ENCODE results near the gene MDH2. TPM values are rescaled to one million over a fixed set of nuclear protein-coding genes. Genes with fewer than 3 reads are reported as not detected.

Gene MDH2
- total and polyA plus RNA-seq, 12 donors: 66.1 to 686 (median 441) TPM

DNA sequence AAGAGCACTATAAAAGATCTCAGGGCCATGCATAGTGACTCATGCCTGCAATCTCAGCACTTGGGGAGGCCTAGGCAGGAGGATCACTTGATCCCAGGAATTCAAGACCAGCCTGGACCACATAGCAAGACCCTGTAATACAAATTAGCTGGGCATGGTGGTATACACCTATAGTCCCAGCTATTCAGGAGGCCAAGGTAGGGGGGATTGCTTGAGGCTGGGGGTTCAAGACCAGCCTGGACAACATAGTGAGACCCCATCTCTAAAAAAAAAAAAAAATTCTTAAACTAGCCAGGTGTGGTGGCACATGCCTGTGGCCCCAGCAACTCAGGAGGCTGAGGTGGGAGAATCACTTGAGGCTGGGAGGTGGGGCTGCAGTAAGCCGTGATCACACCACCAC, 15.9 kb upstream of the MDH2 start:
- Histone ChIP-seq H3K9me3 (no peaks in the 10 kb centered on the region), H3K27ac (no peak overlapping the region), H3K4me3 (no peak overlapping the region), H3K4me1 (peaks cover 0 to under 1% (median 0%) of the 10 kb centered on the region in 9 donors), H3K27me3 (no peaks in the 10 kb centered on the region), H3K36me3 (peaks cover 0 to 33% (median 4%) of the 10 kb centered on the region in 9 donors)
- intact Hi-C loops (cut with DNase I): no loop called here
- ATAC-seq (no peak), DNase-seq (no peak)
- WGBS, 2 donors: 90 to 95% methylated on average over 1 of the region's 1 CpG
- TF ChIP-seq, protein P1, sequence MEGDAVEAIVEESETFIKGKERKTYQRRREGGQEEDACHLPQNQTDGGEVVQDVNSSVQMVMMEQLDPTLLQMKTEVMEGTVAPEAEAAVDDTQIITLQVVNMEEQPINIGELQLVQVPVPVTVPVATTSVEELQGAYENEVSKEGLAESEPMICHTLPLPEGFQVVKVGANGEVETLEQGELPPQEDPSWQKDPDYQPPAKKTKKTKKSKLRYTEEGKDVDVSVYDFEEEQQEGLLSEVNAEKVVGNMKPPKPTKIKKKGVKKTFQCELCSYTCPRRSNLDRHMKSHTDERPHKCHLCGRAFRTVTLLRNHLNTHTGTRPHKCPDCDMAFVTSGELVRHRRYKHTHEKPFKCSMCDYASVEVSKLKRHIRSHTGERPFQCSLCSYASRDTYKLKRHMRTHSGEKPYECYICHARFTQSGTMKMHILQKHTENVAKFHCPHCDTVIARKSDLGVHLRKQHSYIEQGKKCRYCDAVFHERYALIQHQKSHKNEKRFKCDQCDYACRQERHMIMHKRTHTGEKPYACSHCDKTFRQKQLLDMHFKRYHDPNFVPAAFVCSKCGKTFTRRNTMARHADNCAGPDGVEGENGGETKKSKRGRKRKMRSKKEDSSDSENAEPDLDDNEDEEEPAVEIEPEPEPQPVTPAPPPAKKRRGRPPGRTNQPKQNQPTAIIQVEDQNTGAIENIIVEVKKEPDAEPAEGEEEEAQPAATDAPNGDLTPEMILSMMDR (IDR thresholded peaks at IDR 0.05): no peak

DNA sequence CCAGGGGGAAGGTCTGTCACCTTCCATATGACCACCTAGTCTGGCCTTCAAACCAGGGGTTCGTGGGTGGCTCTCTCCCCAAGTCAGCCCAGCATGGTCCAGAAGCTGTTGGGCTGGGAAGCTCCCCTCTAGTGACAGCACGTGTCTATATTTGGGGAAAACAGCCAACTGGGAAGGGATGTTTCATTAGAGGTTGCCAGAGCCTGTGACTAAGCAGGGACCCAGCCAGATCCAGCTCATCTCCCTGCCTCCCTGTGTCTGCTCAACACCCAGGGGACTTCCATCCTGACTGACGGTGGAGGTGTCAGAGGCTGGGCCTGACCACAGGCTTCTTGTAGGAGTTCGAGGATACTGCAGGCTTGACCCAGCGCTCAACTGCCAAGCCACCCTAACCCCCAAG, 10.6 kb upstream of the MDH2 start:
- no peaks in the 10 kb centered on the region for H3K27me3 ChIP-seq
- H3K27ac ChIP-seq: no peak overlapping the region
- H3K4me3 ChIP-seq: no peak overlapping the region
- TF ChIP-seq, protein P1 (IDR thresholded peaks at IDR 0.05): no peak
- peak in 5 of 8 donors; percentile 42 to 72 (median 51) for ATAC-seq
- no peak for DNase-seq
- peaks cover 0 to 10% (median 0%) of the 10 kb centered on the region in 9 donors for H3K4me1 ChIP-seq
- peaks cover 0 to 13% (median 0%) of the 10 kb centered on the region in 9 donors for H3K36me3 ChIP-seq
- intact Hi-C loops (cut with DNase I): no loop called here
- WGBS, 2 donors: 76 to 85% methylated on average over 5 of the region's 5 CpGs
- H3K9me3 ChIP-seq: no peaks in the 10 kb centered on the region

DNA sequence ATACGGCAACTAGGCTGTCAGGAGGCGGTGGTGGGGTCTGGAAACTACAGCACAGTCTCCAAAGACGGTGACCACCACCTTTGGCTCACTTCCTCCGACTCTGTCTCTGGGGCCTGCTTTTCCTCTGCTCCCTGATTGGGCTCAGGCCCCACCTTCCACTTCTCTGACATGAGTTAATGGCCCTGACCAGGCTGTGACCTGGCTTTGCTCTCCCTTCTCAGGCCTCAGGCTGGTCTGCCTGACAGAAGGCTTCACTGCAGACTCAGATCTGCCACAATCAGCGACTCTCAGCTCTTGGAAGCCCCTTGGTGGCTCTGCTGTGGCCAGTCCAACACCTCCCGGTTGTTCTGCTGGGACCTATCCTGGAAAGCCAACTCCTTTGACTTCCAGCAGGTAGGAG, 7.8 kb upstream of the MDH2 start:
- WGBS, 2 donors: 62 to 75% methylated on average over 6 of the region's 6 CpGs
- no peaks in the 10 kb centered on the region for H3K9me3 ChIP-seq
- DNase-seq: no peak
- H3K4me1 ChIP-seq: peaks cover 0 to 12% (median 0%) of the 10 kb centered on the region in 9 donors
- intact Hi-C loops (cut with DNase I): loop anchor here in 1 of 10 donors (10.0 kb wide), 1 partner anchor 95 kb away; no protein-coding TSS in a partner anchor
- H3K36me3 ChIP-seq: peaks cover 0 to 13% (median 0%) of the 10 kb centered on the region in 9 donors
- no peak overlapping the region for H3K27ac ChIP-seq
- ATAC-seq: peak in 1 of 8 donors; percentile 14
- TF ChIP-seq, protein P1 (IDR thresholded peaks at IDR 0.05): no peak
- H3K27me3 ChIP-seq: no peaks in the 10 kb centered on the region
- no peak overlapping the region for H3K4me3 ChIP-seq

DNA sequence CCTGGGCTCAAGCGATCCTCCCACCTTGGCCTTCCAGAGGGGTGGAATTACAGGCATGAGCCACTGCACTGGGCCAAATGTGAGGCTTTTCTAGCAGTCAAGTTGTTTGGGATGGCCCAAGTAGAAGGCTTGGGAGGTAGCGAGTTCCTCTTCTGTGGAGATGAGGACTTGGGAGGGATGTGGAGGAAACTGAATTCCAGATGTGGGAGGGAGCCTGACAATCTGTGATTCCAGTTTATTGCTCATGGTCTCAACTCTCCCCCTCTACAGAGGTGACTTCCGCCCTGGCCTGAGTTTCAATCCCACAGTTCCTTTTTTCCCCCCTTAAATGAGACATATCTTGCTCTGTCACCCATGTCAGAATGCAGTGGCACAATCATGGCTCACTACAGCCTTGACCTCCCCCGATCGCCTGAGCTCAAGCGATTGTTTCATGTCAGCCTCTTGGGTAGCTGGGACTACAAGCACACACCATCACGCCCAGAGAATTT, 3.5 kb upstream of the MDH2 start:
- Histone ChIP-seq H3K27me3 (no peaks in the 10 kb centered on the region), H3K9me3 (no peaks in the 10 kb centered on the region), H3K4me3 (no peak overlapping the region), H3K27ac (no peak overlapping the region), H3K36me3 (peaks cover 0 to 13% (median 0%) of the 10 kb centered on the region in 9 donors), H3K4me1 (peaks cover 0 to 32% (median 21%) of the 10 kb centered on the region in 9 donors)
- DNase-seq (no peak), ATAC-seq (no peak)
- 92 to 93% methylated on average over 7 of the region's 7 CpGs for WGBS, 2 donors
- TF ChIP-seq, protein P1 (IDR thresholded peaks at IDR 0.05): no peak
- intact Hi-C loops (cut with DNase I): loop anchor here in 1 of 10 donors (10.0 kb wide), 1 partner anchor 90 kb away; no protein-coding TSS in a partner anchor

All from heart right ventricle (tissue), 16 donors.